Measurements from ENCODE around the gene TNFSF12.

GRCh38 chr17:7562208-7562605 lies 13.3 kb downstream of the TNFSF12 start:
- TF ChIP-seq POLR2A (IDR thresholded peaks at IDR 0.05) (no peak), POLR2AphosphoS5 (IDR thresholded peaks at IDR 0.05) (no peak), CTCF (IDR thresholded peaks at IDR 0.05) (no peak), EP300 (IDR thresholded peaks at IDR 0.05) (no peak)

Measured in suprapubic skin (tissue), 4 donors.